CD4-positive, alpha-beta T cell (primary cell): Measurements from ENCODE around the gene BRIX1. TPM values are rescaled to one million over a fixed set of nuclear protein-coding genes. Genes with fewer than 3 reads are reported as not detected.

ENCODE experiments used
- ATAC-seq: fragments of 200-7000 bp; cut with Tn5 transposase; one replicate; pipeline ENCODE4 v1.10.0; 2022; ENCODE audit warnings: mild to moderate bottlenecking; ENCODE audit not compliant: poor library complexity
- CTCF ChIA-PET: fragments of 350-600 bp; sonication (Branson Sonifier 250); formaldehyde crosslinking; loops from one replicate; lab custom pipeline; 2021; ENCODE audit warnings: antibody characterized with exemption, inconsistent platforms; lab: Charles Lee
- POLR2A ChIA-PET: fragments of 350-600 bp; sonication (Branson Sonifier 250); formaldehyde crosslinking; loops from one replicate; lab custom pipeline; 2021; ENCODE audit warnings: antibody characterized with exemption, inconsistent platforms; lab: Charles Lee
- DNase-seq, 14 experiments: peaks; one replicate each; pipeline ENCODE4 v3.0.0-alpha.2; 2013 to 2020; ENCODE audit warnings: mixed read lengths in 2 of 14
- H3K27ac ChIP-seq, 2 donors: one replicate each; pipeline versions ENCODE4 v1.5.1 to v1.7.0; 2013; ENCODE audit warnings: low read length in 2 of 2, low read depth in 1 of 2, mild to moderate bottlenecking in 1 of 2
- H3K27me3 ChIP-seq, 2 experiments: 1 replicate in 1 of 2; 2 replicates in 1 of 2; pipeline versions ENCODE4 v1.6.1 to v1.7.0; 2013; ENCODE audit warnings: low read length in 2 of 2, control low read depth in 1 of 2, mild to moderate bottlenecking in 1 of 2, moderate library complexity in 1 of 2; ENCODE audit not compliant: insufficient read depth in 2 of 2, control insufficient read depth in 1 of 2
- H3K36me3 ChIP-seq: one replicate; pipeline ENCODE4 v1.6.1; 2013; ENCODE audit warnings: low read length, control low read depth; ENCODE audit not compliant: insufficient read depth
- H3K4me1 ChIP-seq: one replicate; pipeline ENCODE4 v1.6.1; 2013; ENCODE audit warnings: low read length, control low read depth; ENCODE audit not compliant: insufficient read depth
- H3K4me3 ChIP-seq: one replicate; pipeline ENCODE4 v1.5.1; 2013; ENCODE audit warnings: mild to moderate bottlenecking, low read length, moderate library complexity
- H3K9me3 ChIP-seq, 2 experiments: 1 replicate in 1 of 2; 2 replicates in 1 of 2; pipeline versions ENCODE4 v1.6.1 to v1.7.0; 2013; ENCODE audit warnings: low read length in 2 of 2, mild to moderate bottlenecking in 2 of 2, control low read depth in 1 of 2, moderate library complexity in 1 of 2; ENCODE audit not compliant: control insufficient read depth in 1 of 2, insufficient read depth in 1 of 2
- H3K27ac Mint-ChIP-seq: one replicate; pipeline ENCODE4 v1.8.0; 2020; ENCODE audit warnings: mixed read lengths
- H3K27me3 Mint-ChIP-seq: one replicate; pipeline ENCODE4 v1.8.0; 2021; ENCODE audit warnings: mixed read lengths
- H3K36me3 Mint-ChIP-seq: one replicate; pipeline ENCODE4 v1.8.0; 2021; ENCODE audit warnings: low read depth, mixed read lengths
- H3K4me1 Mint-ChIP-seq: one replicate; pipeline ENCODE4 v1.8.0; 2021; ENCODE audit warnings: low read depth, mixed read lengths
- H3K4me3 Mint-ChIP-seq: one replicate; pipeline ENCODE4 v1.8.0; 2020; ENCODE audit warnings: mild to moderate bottlenecking, mixed read lengths
- H3K9me3 Mint-ChIP-seq: one replicate; pipeline ENCODE4 v1.8.0; 2020; ENCODE audit warnings: mixed read lengths
- intact Hi-C, 2 experiments: fragments of 100-400 bp; cut with DNase I in 1 of 2; cut with micrococcal nuclease in 1 of 2; formaldehyde crosslinking; loops; one replicate each; pipeline versions ENCODE4 v1.15.1 to v1.9.0; 2023 to 2025; cut with DNase I, micrococcal nuclease
- total RNA-seq, 174 experiments: library from RNA in 2 of 174; stranded (reverse) in 2 of 174; gene quantifications; one replicate each; pipeline ENCODE4 v1.2.3 and lab custom pipeline; 2021 to 2026
- TF ChIP-seq, protein P1 (sequence below): fragments of 200-600 bp; IDR thresholded peaks from one replicate; pipeline ENCODE4 v1.8.0; 2022; ENCODE audit warnings: antibody characterized with exemption, mild to moderate bottlenecking

Gene BRIX1
- total RNA-seq, 2 experiments from 2014 or later = 29.7 to 30.2 TPM

DNA sequence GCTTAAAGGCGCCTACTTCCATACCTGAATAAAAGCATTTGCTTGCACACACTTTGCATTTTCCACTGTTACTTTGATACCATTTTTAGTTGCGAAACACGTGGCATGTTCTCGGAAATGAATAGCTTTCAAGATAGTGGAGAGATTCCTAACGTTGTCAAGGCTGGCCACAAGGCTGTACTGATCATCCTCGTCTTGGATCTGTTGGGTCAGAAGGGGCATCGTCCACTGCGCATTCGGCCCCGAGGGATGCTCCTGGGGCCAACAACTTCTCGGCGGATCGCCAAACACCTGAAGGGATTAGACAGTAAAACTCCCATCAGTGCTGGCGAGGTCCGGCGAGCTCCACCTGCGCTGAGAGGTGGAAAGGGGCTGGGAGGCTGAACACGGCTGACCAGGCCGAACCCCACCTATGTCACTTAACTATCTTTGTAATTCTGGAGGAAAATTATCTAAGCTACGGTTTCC, 806 bp upstream of the BRIX1 start:
- H3K4me3 Mint-ChIP-seq = no peak overlapping the region
- POLR2A ChIA-PET = interaction anchor here (1.0 to 4.2 kb wide), 11 partner anchors 8 to 1960 kb away, joined by 3 to 217 read pairs (median 4); partner anchors contain the start of genes DNAJC21 and TTC23L
- H3K9me3 Mint-ChIP-seq = no peaks in the 10 kb centered on the region
- DNase-seq = peak in 3 of 14 experiments; percentile 9 to 25 (median 14)
- Histone ChIP-seq H3K36me3 (peaks cover 31% of the 10 kb centered on the region), H3K27ac (peak overlapping the region; percentile 84 to 88), H3K27me3 (no peaks in the 10 kb centered on the region), H3K4me1 (peaks cover 27% of the 10 kb centered on the region), H3K4me3 (peak overlapping the region; percentile 91), H3K9me3 (no peaks in the 10 kb centered on the region)
- CTCF ChIA-PET = interaction anchor here (1.1 to 2.8 kb wide), 5 partner anchors 9 to 76 kb away, joined by 3 to 16 read pairs (median 4); partner anchors contain the start of genes DNAJC21 and TTC23L
- H3K27me3 Mint-ChIP-seq = no peaks in the 10 kb centered on the region
- TF ChIP-seq, protein P1, sequence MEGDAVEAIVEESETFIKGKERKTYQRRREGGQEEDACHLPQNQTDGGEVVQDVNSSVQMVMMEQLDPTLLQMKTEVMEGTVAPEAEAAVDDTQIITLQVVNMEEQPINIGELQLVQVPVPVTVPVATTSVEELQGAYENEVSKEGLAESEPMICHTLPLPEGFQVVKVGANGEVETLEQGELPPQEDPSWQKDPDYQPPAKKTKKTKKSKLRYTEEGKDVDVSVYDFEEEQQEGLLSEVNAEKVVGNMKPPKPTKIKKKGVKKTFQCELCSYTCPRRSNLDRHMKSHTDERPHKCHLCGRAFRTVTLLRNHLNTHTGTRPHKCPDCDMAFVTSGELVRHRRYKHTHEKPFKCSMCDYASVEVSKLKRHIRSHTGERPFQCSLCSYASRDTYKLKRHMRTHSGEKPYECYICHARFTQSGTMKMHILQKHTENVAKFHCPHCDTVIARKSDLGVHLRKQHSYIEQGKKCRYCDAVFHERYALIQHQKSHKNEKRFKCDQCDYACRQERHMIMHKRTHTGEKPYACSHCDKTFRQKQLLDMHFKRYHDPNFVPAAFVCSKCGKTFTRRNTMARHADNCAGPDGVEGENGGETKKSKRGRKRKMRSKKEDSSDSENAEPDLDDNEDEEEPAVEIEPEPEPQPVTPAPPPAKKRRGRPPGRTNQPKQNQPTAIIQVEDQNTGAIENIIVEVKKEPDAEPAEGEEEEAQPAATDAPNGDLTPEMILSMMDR = no peak
- no peak for ATAC-seq
- H3K36me3 Mint-ChIP-seq = peaks cover 37% of the 10 kb centered on the region
- intact Hi-C loops = loop anchor here (1.0 to 10.0 kb wide), 8 partner anchors 15 to 1960 kb away; partner anchors contain the start of genes DNAJC21 (in 2 of the 2), NIPBL (in 2 of the 2), TTC23L (in 2 of the 2) and AMACR (in 1 of the 2)
- H3K27ac Mint-ChIP-seq = no peak overlapping the region
- H3K4me1 Mint-ChIP-seq = peaks cover 35% of the 10 kb centered on the region

DNA sequence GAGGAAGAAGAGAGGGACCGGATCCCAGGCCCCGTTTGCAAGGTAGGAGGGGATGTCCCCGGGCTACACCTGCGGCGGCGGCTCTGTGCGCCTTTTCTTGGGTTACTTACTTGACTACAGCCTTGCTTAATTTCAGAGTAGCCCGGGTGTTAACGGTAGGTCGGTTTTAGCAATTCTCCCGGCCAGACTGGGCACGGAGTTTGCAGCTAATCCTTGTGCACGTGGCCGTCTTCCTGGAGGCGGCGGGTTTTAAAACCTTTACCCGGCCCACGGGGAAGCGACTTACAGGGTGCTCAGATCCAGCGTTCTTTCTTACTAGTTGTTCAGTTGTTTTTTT, 313 bp downstream of the BRIX1 start:
- POLR2A ChIA-PET = interaction anchor here (0.9 to 4.2 kb wide), 16 partner anchors 8 to 1959 kb away, joined by 3 to 217 read pairs (median 4); partner anchors contain the start of genes AMACR, DNAJC21, NADK2 and SKP2

DNA sequence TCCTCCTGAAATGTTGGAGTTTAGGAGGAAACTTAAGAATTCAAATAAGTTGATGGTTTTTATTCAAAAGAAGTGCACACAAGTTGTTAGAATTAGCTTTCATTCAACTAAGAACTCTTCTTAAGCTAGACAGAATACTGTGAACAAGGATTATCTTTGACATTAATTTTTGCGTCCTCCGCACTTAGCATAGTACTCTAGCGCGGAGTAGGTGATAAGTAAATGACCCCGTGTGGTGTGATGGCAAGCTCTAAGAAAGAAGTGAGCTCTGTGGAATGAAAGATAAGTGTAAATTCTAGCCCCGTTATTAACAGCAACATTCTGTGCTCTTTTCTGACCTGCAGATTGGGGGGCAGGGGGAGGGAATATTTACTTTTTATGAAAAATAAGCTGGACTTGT, 1.0 kb downstream of the BRIX1 start:
- no peak for DNase-seq
- Histone ChIP-seq H3K4me1 (peaks cover 27% of the 10 kb centered on the region), H3K36me3 (peaks cover 32% of the 10 kb centered on the region), H3K4me3 (peak overlapping the region; percentile 91), H3K27ac (peak overlapping the region in 1 of 2 donors; percentile 84), H3K9me3 (no peaks in the 10 kb centered on the region), H3K27me3 (no peaks in the 10 kb centered on the region)
- Mint-ChIP-seq H3K36me3 (peaks cover 36% of the 10 kb centered on the region), H3K27ac (no peak overlapping the region), H3K27me3 (no peaks in the 10 kb centered on the region), H3K9me3 (no peaks in the 10 kb centered on the region), H3K4me3 (no peak overlapping the region), H3K4me1 (peaks cover 35% of the 10 kb centered on the region)
- TF ChIP-seq, protein P1 = no peak
- intact Hi-C loops = loop anchor here (5.0 to 10.0 kb wide), 3 partner anchors 672 to 1958 kb away; partner anchors contain the start of genes NIPBL (in 2 of the 2) and AMACR (in 1 of the 2)
- ATAC-seq = no peak
- POLR2A ChIA-PET = interaction anchor here (1.7 to 4.2 kb wide), 4 partner anchors 10 to 908 kb away, joined by 4 to 217 read pairs (median 16); partner anchors contain the start of genes AMACR, DNAJC21 and TTC23L
- CTCF ChIA-PET = interaction anchor here (1.8 to 2.8 kb wide), 2 partner anchors 13 to 78 kb away, joined by 4 to 16 read pairs; partner anchors contain the start of genes DNAJC21 and TTC23L

More for the DNA sequence above, 313 bp downstream of the BRIX1 start:
- TF ChIP-seq, protein P1 = no peak
- Mint-ChIP-seq H3K4me1 (peaks cover 35% of the 10 kb centered on the region), H3K4me3 (no peak overlapping the region), H3K9me3 (no peaks in the 10 kb centered on the region), H3K27me3 (no peaks in the 10 kb centered on the region), H3K27ac (no peak overlapping the region), H3K36me3 (peaks cover 36% of the 10 kb centered on the region)
- H3K36me3 ChIP-seq = peaks cover 32% of the 10 kb centered on the region
- no peaks in the 10 kb centered on the region for H3K9me3 ChIP-seq
- intact Hi-C loops = loop anchor here (1.0 to 10.0 kb wide), 7 partner anchors 13 to 1959 kb away; partner anchors contain the start of genes DNAJC21 (in 2 of the 2), NIPBL (in 2 of the 2), TTC23L (in 2 of the 2) and AMACR (in 1 of the 2)
- peaks cover 27% of the 10 kb centered on the region for H3K4me1 ChIP-seq
- CTCF ChIA-PET = interaction anchor here (0.9 to 2.8 kb wide), 5 partner anchors 8 to 1480 kb away, joined by 3 to 16 read pairs (median 4); partner anchors contain the start of genes DNAJC21 and TTC23L
- peak overlapping the region; percentile 84 to 88 for H3K27ac ChIP-seq
- H3K4me3 ChIP-seq = peak overlapping the region; percentile 91
- no peaks in the 10 kb centered on the region for H3K27me3 ChIP-seq
- DNase-seq (no peak), ATAC-seq (no peak)
